Measurements from ENCODE around the gene CREG2.

DNA sequence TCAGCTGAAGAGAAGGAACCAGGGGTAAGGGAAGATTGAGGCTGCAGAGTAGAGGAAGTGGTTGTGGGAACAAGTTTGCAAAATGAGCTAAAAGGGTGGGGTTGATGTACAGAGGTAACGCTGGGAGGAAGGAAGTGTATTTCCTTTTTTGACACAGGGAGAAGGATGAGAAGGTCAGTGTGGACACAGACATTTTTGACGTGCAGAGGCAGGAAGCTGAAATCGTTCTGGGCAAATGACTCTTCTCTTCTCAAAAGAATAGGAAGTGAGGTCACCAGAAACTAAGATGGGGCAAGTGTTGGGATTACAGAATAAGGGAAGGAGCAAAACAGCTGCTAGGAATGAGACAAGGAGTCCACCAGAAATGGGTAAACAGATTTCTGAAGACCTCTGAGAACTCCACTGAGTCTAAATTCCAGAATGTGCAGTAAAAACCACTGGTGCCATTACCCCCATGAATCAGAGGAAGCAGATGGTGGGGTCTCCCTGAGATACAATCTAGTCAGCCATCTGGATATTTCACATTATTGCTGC lies 58.8 kb downstream of the CREG2 start:
- TF ChIP-seq, protein P1, sequence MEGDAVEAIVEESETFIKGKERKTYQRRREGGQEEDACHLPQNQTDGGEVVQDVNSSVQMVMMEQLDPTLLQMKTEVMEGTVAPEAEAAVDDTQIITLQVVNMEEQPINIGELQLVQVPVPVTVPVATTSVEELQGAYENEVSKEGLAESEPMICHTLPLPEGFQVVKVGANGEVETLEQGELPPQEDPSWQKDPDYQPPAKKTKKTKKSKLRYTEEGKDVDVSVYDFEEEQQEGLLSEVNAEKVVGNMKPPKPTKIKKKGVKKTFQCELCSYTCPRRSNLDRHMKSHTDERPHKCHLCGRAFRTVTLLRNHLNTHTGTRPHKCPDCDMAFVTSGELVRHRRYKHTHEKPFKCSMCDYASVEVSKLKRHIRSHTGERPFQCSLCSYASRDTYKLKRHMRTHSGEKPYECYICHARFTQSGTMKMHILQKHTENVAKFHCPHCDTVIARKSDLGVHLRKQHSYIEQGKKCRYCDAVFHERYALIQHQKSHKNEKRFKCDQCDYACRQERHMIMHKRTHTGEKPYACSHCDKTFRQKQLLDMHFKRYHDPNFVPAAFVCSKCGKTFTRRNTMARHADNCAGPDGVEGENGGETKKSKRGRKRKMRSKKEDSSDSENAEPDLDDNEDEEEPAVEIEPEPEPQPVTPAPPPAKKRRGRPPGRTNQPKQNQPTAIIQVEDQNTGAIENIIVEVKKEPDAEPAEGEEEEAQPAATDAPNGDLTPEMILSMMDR (IDR thresholded peaks at IDR 0.05) = no peak
- TF ChIP-seq EZH2 (IDR thresholded peaks at IDR 0.05; ENCODE audit: borderline replicate concordance, insufficient read depth, low read depth, low read length, poor library complexity, severe bottlenecking) = no peak

Measured in B cell (primary cell).